ENCODE measurements around the gene URI1. TPM values are rescaled to one million over a fixed set of nuclear protein-coding genes. Genes with fewer than 3 reads are reported as not detected.

Gene URI1
- total and polyA plus RNA-seq, 2 donors (not counting 1 experiment from before 2014, with no cell fraction given) = 21.3 to 54.2 TPM

DNA sequence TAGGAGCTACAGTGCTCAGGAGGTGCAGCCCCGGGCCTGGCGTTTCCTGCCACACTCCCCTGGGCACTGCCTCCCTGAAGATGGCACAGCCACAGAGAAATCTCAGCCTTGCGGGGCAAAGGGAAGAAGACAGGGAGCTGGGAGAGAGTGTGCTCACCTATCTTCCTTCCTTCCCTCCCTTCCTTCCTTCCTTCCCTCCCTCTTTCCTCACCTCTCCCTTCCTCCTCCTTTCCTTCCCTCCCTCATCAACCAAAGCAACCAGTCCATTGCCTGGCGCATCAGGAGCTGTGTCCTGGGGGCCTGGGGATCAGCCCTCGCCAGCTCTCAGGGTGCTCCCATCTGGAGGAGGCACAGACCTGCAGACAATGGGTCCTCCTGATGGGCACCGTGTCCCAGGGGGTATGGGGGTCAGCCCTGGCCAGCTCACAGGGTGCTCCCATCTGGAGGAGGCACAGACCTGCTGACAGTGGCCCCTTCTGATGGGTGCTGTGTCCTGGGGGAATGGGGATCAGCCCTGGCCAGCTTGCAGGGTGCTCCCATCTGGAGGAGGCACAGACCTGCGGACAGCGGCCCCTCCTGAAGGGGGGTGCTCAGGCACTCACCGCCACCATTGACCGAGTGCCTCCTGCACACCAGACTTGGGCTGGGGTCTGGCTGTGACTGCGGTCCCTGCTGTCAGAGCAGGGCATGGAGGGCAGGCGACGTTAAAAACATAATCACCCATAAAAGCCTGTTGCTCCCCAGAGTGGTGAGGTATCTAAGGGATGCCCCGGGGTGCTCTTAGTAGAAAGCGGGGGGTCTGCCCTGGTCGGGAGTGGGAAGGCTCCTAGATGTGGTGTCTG, 120.2 kb downstream of the URI1 start:
- no peak for ATAC-seq (ENCODE audit: low read depth)
- peaks cover 0 to 5% (median 0%) of the 10 kb centered on the region in 4 experiments for H3K27me3 ChIP-seq (replicated peaks in 1 of 4; ENCODE audit: control extremely low read depth in 1 of 4, control insufficient read depth in 3 of 4, insufficient read depth in 4 of 4, low read length in 3 of 4)
- H3K4me1 ChIP-seq (ENCODE audit: control insufficient read depth in 2 of 2, insufficient read depth in 2 of 2, low read length in 2 of 2) = no peaks in the 10 kb centered on the region
- H3K4me1 Mint-ChIP-seq = no peaks in the 10 kb centered on the region
- H2AFZ ChIP-seq (ENCODE audit: insufficient read depth, low read depth, low read length, poor library complexity, severe bottlenecking) = no peak overlapping the region
- no peak overlapping the region for H3K4me3 Mint-ChIP-seq
- TF ChIP-seq EZH2 (IDR thresholded peaks at IDR 0.05; ENCODE audit: borderline replicate concordance, insufficient read depth, low read depth, low read length, poor library complexity, severe bottlenecking) = no peak
- TF ChIP-seq, protein P1, sequence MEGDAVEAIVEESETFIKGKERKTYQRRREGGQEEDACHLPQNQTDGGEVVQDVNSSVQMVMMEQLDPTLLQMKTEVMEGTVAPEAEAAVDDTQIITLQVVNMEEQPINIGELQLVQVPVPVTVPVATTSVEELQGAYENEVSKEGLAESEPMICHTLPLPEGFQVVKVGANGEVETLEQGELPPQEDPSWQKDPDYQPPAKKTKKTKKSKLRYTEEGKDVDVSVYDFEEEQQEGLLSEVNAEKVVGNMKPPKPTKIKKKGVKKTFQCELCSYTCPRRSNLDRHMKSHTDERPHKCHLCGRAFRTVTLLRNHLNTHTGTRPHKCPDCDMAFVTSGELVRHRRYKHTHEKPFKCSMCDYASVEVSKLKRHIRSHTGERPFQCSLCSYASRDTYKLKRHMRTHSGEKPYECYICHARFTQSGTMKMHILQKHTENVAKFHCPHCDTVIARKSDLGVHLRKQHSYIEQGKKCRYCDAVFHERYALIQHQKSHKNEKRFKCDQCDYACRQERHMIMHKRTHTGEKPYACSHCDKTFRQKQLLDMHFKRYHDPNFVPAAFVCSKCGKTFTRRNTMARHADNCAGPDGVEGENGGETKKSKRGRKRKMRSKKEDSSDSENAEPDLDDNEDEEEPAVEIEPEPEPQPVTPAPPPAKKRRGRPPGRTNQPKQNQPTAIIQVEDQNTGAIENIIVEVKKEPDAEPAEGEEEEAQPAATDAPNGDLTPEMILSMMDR (IDR thresholded peaks at IDR 0.05) = no peak
- no peak overlapping the region for H3K27ac Mint-ChIP-seq
- ChIA-PET CTCF (no interaction called here), POLR2A (no interaction called here)
- WGBS (ENCODE audit: insufficient coverage) = 86% methylated on average over 11 of the region's 16 CpGs
- H3K79me2 ChIP-seq (ENCODE audit: control insufficient read depth, insufficient read depth, low read length) = no peaks in the 10 kb centered on the region
- peaks cover 6% of the 10 kb centered on the region for H3K27me3 Mint-ChIP-seq
- intact Hi-C loops (cut with micrococcal nuclease) = no loop called here
- no peak overlapping the region for H3K4me2 ChIP-seq (replicated peaks; ENCODE audit: low read depth, low read length, poor library complexity, severe bottlenecking)
- no peaks in the 10 kb centered on the region for H3K36me3 ChIP-seq (replicated peaks in 1 of 2; ENCODE audit: control extremely low read depth in 1 of 2, control insufficient read depth in 1 of 2, extremely low read depth in 1 of 2, insufficient read depth in 2 of 2, low read length in 1 of 2)
- H3K27ac ChIP-seq (ENCODE audit: low read length in 2 of 2) = no peak overlapping the region
- no peak overlapping the region for H3K9ac ChIP-seq (ENCODE audit: low read length)
- H3K9me3 Mint-ChIP-seq (ENCODE audit: insufficient read depth) = no peaks in the 10 kb centered on the region
- no peak overlapping the region for H3K4me3 ChIP-seq (ENCODE audit: control extremely low read depth in 1 of 5, extremely low read depth in 1 of 5, insufficient read depth in 1 of 5, low read depth in 2 of 5, low read length in 4 of 5)
- no peak for DNase-seq
- peaks cover 0 to 4% (median 1%) of the 10 kb centered on the region in 3 donors for H3K9me3 ChIP-seq (ENCODE audit: control extremely low read depth in 1 of 3, control insufficient read depth in 2 of 3, insufficient read depth in 1 of 3, low read length in 2 of 3)
- no peaks in the 10 kb centered on the region for H4K20me1 ChIP-seq (ENCODE audit: control insufficient read depth, insufficient read depth, low read length, poor library complexity, severe bottlenecking)

DNA sequence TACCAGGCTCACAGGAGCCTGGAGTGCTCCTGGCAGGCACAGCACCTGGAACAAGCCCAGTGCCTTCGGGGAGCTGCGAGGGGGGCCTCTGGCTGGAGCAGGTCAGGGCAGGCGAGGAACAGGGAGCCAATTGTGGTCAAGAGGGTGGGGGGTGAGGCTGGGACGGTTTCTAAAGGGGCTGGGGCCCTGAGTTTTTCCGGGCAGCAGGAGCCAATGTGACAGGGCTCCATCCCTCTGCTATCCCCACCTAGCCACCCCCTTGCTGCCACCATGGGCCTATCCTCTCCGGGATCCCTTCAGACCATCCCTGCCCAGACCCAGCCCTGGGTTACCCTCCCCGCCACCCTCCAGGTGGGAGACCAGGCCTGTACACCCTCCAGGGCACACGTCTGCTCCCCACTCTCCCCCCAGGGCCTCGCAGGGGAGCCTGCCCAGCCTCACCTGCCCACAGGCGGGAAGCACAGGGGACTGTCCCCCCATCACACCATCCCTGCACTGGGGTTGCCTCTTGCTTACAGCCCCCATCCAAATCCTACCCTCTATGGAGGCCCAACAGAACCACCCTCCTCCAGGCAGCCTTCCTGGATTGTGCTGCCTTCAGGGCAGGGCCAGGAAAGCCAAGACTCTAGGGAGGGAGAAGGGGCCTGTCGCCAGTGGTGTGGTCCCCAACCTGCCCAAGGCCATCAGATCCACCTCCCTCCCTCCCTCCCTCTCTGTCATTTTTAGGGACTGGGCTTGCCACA, 121.0 kb downstream of the URI1 start:
- ChIA-PET CTCF (no interaction called here), POLR2A (no interaction called here)
- peaks cover 6% of the 10 kb centered on the region for H3K27me3 Mint-ChIP-seq

More for the DNA sequence above, 121.0 kb downstream of the URI1 start:
- Histone ChIP-seq H4K20me1 (ENCODE audit: control insufficient read depth, insufficient read depth, low read length, poor library complexity, severe bottlenecking) (no peaks in the 10 kb centered on the region), H3K4me2 (replicated peaks; ENCODE audit: low read depth, low read length, poor library complexity, severe bottlenecking) (no peak overlapping the region), H3K4me1 (ENCODE audit: control insufficient read depth in 2 of 2, insufficient read depth in 2 of 2, low read length in 2 of 2) (no peaks in the 10 kb centered on the region), H3K36me3 (replicated peaks in 1 of 2; ENCODE audit: control extremely low read depth in 1 of 2, control insufficient read depth in 1 of 2, extremely low read depth in 1 of 2, insufficient read depth in 2 of 2, low read length in 1 of 2) (no peaks in the 10 kb centered on the region), H3K9me3 (ENCODE audit: control extremely low read depth in 1 of 3, control insufficient read depth in 2 of 3, insufficient read depth in 1 of 3, low read length in 2 of 3) (peaks cover 0 to 4% (median 0%) of the 10 kb centered on the region in 3 donors), H3K9ac (ENCODE audit: low read length) (no peak overlapping the region), H3K27me3 (replicated peaks in 1 of 4; ENCODE audit: control extremely low read depth in 1 of 4, control insufficient read depth in 3 of 4, insufficient read depth in 4 of 4, low read length in 3 of 4) (peaks cover 0 to 5% (median 0%) of the 10 kb centered on the region in 4 experiments), H3K27ac (ENCODE audit: low read length in 2 of 2) (no peak overlapping the region), H2AFZ (ENCODE audit: insufficient read depth, low read depth, low read length, poor library complexity, severe bottlenecking) (no peak overlapping the region), H3K4me3 (ENCODE audit: control extremely low read depth in 1 of 5, extremely low read depth in 1 of 5, insufficient read depth in 1 of 5, low read depth in 2 of 5, low read length in 4 of 5) (no peak overlapping the region), H3K79me2 (ENCODE audit: control insufficient read depth, insufficient read depth, low read length) (no peaks in the 10 kb centered on the region)
- DNase-seq (no peak), ATAC-seq (ENCODE audit: low read depth) (no peak)
- Mint-ChIP-seq H3K9me3 (ENCODE audit: insufficient read depth) (peaks cover 2% of the 10 kb centered on the region), H3K4me1 (no peaks in the 10 kb centered on the region), H3K4me3 (no peak overlapping the region), H3K27ac (no peak overlapping the region)
- TF ChIP-seq, protein P1 (IDR thresholded peaks at IDR 0.05) = no peak
- TF ChIP-seq EZH2 (IDR thresholded peaks at IDR 0.05; ENCODE audit: borderline replicate concordance, insufficient read depth, low read depth, low read length, poor library complexity, severe bottlenecking) = no peak
- WGBS (ENCODE audit: insufficient coverage) = 91% methylated on average over 8 of the region's 11 CpGs
- intact Hi-C loops (cut with micrococcal nuclease) = no loop called here
